ENCODE results near the gene SAP30BP.

- TF ChIP-seq YY1 (IDR thresholded peaks at IDR 0.05; ENCODE audit: low read depth) (no peak), EP300 (IDR thresholded peaks at IDR 0.05; ENCODE audit: borderline replicate concordance) (no peak), NFIC (IDR thresholded peaks at IDR 0.05) (no peak), MAX (IDR thresholded peaks at IDR 0.05) (no peak), CREB1 (IDR thresholded peaks at IDR 0.05; ENCODE audit: low read depth) (no peak), RAD21 (IDR thresholded peaks at IDR 0.05; ENCODE audit: low read depth) (no peak), TAF1 (IDR thresholded peaks at IDR 0.05; ENCODE audit: low read depth) (no peak)
Observed at GRCh38 chr17:75645501-75645888, 21.6 kb upstream of the SAP30BP start.
